ENCODE measurements around the gene LRP1B.

DNA sequence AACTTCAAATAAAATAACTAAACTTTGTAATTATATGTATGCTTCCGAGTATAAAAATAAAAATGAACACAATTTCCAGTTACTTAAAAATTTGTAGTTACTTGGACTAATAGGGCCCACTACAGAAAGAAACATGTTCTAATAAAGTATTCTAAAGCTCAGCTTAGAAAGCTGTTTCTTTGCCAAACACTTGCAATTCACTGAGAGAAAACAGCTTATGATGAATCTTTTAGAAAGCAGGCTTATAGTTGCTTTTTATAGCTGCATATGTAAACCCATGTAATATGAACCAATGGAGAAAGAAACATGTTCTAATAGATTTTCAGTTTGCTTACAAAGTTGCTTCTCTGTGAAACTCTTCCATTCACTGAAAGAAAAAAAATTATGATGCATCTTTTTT, 766.0 kb downstream of the LRP1B start:
- TF ChIP-seq, protein P1, sequence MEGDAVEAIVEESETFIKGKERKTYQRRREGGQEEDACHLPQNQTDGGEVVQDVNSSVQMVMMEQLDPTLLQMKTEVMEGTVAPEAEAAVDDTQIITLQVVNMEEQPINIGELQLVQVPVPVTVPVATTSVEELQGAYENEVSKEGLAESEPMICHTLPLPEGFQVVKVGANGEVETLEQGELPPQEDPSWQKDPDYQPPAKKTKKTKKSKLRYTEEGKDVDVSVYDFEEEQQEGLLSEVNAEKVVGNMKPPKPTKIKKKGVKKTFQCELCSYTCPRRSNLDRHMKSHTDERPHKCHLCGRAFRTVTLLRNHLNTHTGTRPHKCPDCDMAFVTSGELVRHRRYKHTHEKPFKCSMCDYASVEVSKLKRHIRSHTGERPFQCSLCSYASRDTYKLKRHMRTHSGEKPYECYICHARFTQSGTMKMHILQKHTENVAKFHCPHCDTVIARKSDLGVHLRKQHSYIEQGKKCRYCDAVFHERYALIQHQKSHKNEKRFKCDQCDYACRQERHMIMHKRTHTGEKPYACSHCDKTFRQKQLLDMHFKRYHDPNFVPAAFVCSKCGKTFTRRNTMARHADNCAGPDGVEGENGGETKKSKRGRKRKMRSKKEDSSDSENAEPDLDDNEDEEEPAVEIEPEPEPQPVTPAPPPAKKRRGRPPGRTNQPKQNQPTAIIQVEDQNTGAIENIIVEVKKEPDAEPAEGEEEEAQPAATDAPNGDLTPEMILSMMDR (IDR thresholded peaks at IDR 0.05; ENCODE audit: low read depth, low read length, poor library complexity, severe bottlenecking): no peak
- no peak for TF ChIP-seq EZH2phosphoT487 (IDR thresholded peaks at IDR 0.05; ENCODE audit: borderline replicate concordance, low read length)
